GM23248 (cell line): Measurements from ENCODE around the gene KCNMB3.

Source experiments
- EZH2 ChIP-seq: fragments of 200-600 bp; sonication (generic); IDR thresholded peaks from 2 replicates; pipeline ENCODE4 v1.6.1; 2018; ENCODE audit warnings: antibody characterized with exemption, mild to moderate bottlenecking; ENCODE audit not compliant: insufficient read depth, poor library complexity, severe bottlenecking
- EZH2phosphoT487 ChIP-seq: fragments of 200-600 bp; sonication (generic); IDR thresholded peaks from 2 replicates; pipeline ENCODE4 v1.6.1; 2018; ENCODE audit warnings: antibody characterized with exemption, moderate library complexity, mild to moderate bottlenecking, low read depth; ENCODE audit not compliant: insufficient read depth

GRCh38 chr3:179272385-179272784, 21.5 kb upstream of the KCNMB3 start:
- TF ChIP-seq EZH2: no peak
- no peak for TF ChIP-seq EZH2phosphoT487
